H9 (cell line): ENCODE data around the gene GALNT4. TPM values are rescaled to one million over a fixed set of nuclear protein-coding genes. Genes with fewer than 3 reads are reported as not detected.

Experiments used
- DNase-seq: peaks from one replicate; pipeline ENCODE4 v3.0.0-alpha.2; 2017
- H2AFZ ChIP-seq: one replicate; pipeline ENCODE4 v1.6.1; 2013; ENCODE audit warnings: mild to moderate bottlenecking, low read length, control low read depth, moderate library complexity
- H2AK5ac ChIP-seq: 2 replicates; pipeline ENCODE4 v1.6.1; 2013; ENCODE audit warnings: low read length, control low read depth, mixed read lengths; ENCODE audit not compliant: insufficient read length
- H2BK120ac ChIP-seq: one replicate; pipeline ENCODE4 v1.6.1; 2013; ENCODE audit warnings: low read depth, mild to moderate bottlenecking, low read length, control low read depth, inconsistent platforms; ENCODE audit not compliant: poor library complexity, severe bottlenecking
- H2BK12ac ChIP-seq: 2 replicates; pipeline ENCODE4 v1.6.1; 2013; ENCODE audit warnings: low read length, control low read depth, mixed read lengths, low read depth; ENCODE audit not compliant: insufficient read length
- H2BK15ac ChIP-seq: 2 replicates; pipeline ENCODE4 v1.6.1; 2013; ENCODE audit warnings: low read depth, low read length, control low read depth
- H2BK20ac ChIP-seq: one replicate; pipeline ENCODE4 v1.6.1; 2013; ENCODE audit warnings: low read depth, mild to moderate bottlenecking, low read length, control low read depth, inconsistent platforms; ENCODE audit not compliant: poor library complexity, severe bottlenecking
- H2BK5ac ChIP-seq: 2 replicates; pipeline ENCODE4 v1.6.1; 2013; ENCODE audit warnings: low read length, control low read depth, mixed read lengths; ENCODE audit not compliant: insufficient read length
- H3K14ac ChIP-seq: 2 replicates; pipeline ENCODE4 v1.6.1; 2013; ENCODE audit warnings: low read length, control low read depth; ENCODE audit not compliant: insufficient read depth
- H3K18ac ChIP-seq: 2 replicates; pipeline ENCODE4 v1.6.1; 2013; ENCODE audit warnings: low read depth, mild to moderate bottlenecking, mixed read lengths, low read length, control low read depth; ENCODE audit not compliant: insufficient read length
- H3K23ac ChIP-seq: 2 replicates; pipeline ENCODE4 v1.6.1; 2013; ENCODE audit warnings: low read length, control low read depth, mixed read lengths, low read depth; ENCODE audit not compliant: insufficient read length
- H3K23me2 ChIP-seq: 2 replicates; pipeline ENCODE4 v1.6.1; 2013; ENCODE audit warnings: low read depth, mild to moderate bottlenecking, mixed read lengths, low read length, control low read depth; ENCODE audit not compliant: insufficient read length, poor library complexity, severe bottlenecking
- H3K27ac ChIP-seq: 2 replicates; pipeline ENCODE4 v1.5.1; 2013; ENCODE audit warnings: low read length, control low read depth, mixed read lengths, low read depth; ENCODE audit not compliant: insufficient read length
- H3K27me3 ChIP-seq: 2 replicates; pipeline ENCODE4 v1.6.1; 2013; ENCODE audit warnings: low read length, control low read depth, inconsistent platforms; ENCODE audit not compliant: insufficient read depth
- H3K4ac ChIP-seq: 2 replicates; pipeline ENCODE4 v1.6.1; 2013; ENCODE audit warnings: low read depth, mild to moderate bottlenecking, control low read depth, inconsistent platforms, low read length, moderate library complexity
- H3K4me1 ChIP-seq: 2 replicates; pipeline ENCODE4 v1.6.1; 2013; ENCODE audit warnings: low read length, control low read depth, inconsistent platforms; ENCODE audit not compliant: insufficient read depth
- H3K4me2 ChIP-seq: 2 replicates; pipeline ENCODE4 v1.6.1; 2013; ENCODE audit warnings: low read length, control low read depth, mixed read lengths; ENCODE audit not compliant: insufficient read length, insufficient read depth
- H3K56ac ChIP-seq: 2 replicates; pipeline ENCODE4 v1.6.1; 2013; ENCODE audit warnings: low read depth, mild to moderate bottlenecking, mixed read lengths, low read length, control low read depth; ENCODE audit not compliant: insufficient read length
- H3K79me1 ChIP-seq: 2 replicates; pipeline ENCODE4 v1.6.1; 2013; ENCODE audit warnings: low read depth, mild to moderate bottlenecking, moderate library complexity, low read length, control low read depth, inconsistent platforms; ENCODE audit not compliant: insufficient read depth, poor library complexity, severe bottlenecking
- H3K79me2 ChIP-seq: 2 replicates; pipeline ENCODE4 v1.6.1; 2013; ENCODE audit warnings: low read length, control low read depth, inconsistent platforms; ENCODE audit not compliant: insufficient read depth
- H3K9ac ChIP-seq: 2 replicates; pipeline ENCODE4 v1.6.1; 2013; ENCODE audit warnings: low read length, control low read depth, mixed read lengths; ENCODE audit not compliant: insufficient read length; ENCODE audit errors: extremely low read depth
- H3K9me3 ChIP-seq: one replicate; pipeline ENCODE4 v1.6.1; 2013; ENCODE audit warnings: low read depth, low read length, inconsistent platforms; ENCODE audit not compliant: control insufficient read depth
- H3T11ph ChIP-seq: one replicate; pipeline ENCODE4 v1.6.1; 2013; ENCODE audit warnings: mild to moderate bottlenecking, low read length, control low read depth, inconsistent platforms
- H4K20me1 ChIP-seq: one replicate; pipeline ENCODE4 v1.6.1; 2013; ENCODE audit not compliant: control insufficient read depth, insufficient read length, insufficient read depth
- H4K5ac ChIP-seq: 2 replicates; pipeline ENCODE4 v1.6.1; 2013; ENCODE audit warnings: low read depth, mild to moderate bottlenecking, mixed read lengths, low read length, control low read depth; ENCODE audit not compliant: insufficient read length
- H4K8ac ChIP-seq: replicated peaks from 2 replicates; pipeline ENCODE4 v1.6.1; 2013; ENCODE audit warnings: low read length, control low read depth, mixed read lengths, low read depth; ENCODE audit not compliant: insufficient read length
- H4K91ac ChIP-seq: 2 replicates; pipeline ENCODE4 v1.6.1; 2013; ENCODE audit warnings: low read depth, mild to moderate bottlenecking, moderate library complexity, mixed read lengths, low read length, control low read depth; ENCODE audit not compliant: insufficient read length
- H3K27ac Mint-ChIP-seq, 3 experiments: 2 replicates in 2 of 3; 3 replicates in 1 of 3; pipeline ENCODE4 v1.8.0; 2020 to 2021; ENCODE audit warnings: mixed read lengths in 3 of 3, mild to moderate bottlenecking in 1 of 3, moderate library complexity in 1 of 3
- H3K27me3 Mint-ChIP-seq: 2 replicates; pipeline ENCODE4 v1.8.0; 2021; ENCODE audit warnings: low read depth, mild to moderate bottlenecking, moderate library complexity, mixed read lengths
- H3K36me3 Mint-ChIP-seq, 3 experiments: 2 replicates in 2 of 3; 3 replicates in 1 of 3; pipeline ENCODE4 v1.8.0; 2020 to 2021; ENCODE audit warnings: low read depth in 3 of 3, mixed read lengths in 3 of 3; ENCODE audit not compliant: insufficient read depth in 1 of 3
- H3K4me1 Mint-ChIP-seq, 2 experiments: 2 replicates each; pipeline ENCODE4 v1.8.0; 2020; ENCODE audit warnings: mixed read lengths in 2 of 2
- H3K4me3 Mint-ChIP-seq, 2 experiments: 2 replicates in 1 of 2; 3 replicates in 1 of 2; pipeline ENCODE4 v1.8.0; 2020 to 2021; ENCODE audit warnings: mild to moderate bottlenecking in 2 of 2, mixed read lengths in 2 of 2, moderate library complexity in 1 of 2
- H3K9me3 Mint-ChIP-seq, 2 experiments: 2 replicates in 1 of 2; 3 replicates in 1 of 2; pipeline ENCODE4 v1.8.0; 2020; ENCODE audit warnings: mild to moderate bottlenecking in 2 of 2, mixed read lengths in 2 of 2, moderate library complexity in 1 of 2
- CTCF ChIP-seq: fragments of 200-600 bp; sonication (generic); conservative IDR thresholded peaks from 3 replicates; pipeline ENCODE4 v1.8.0; 2021; ENCODE audit warnings: antibody characterized with exemption, mild to moderate bottlenecking
- total RNA-seq: library from RNA; stranded (reverse); gene quantifications from 2 replicates; pipeline ENCODE4 v1.2.1, GENCODE V29; 2021

GALNT4 gene
- total RNA-seq, 1 experiment from 2014 or later: 3.1 TPM

DNA sequence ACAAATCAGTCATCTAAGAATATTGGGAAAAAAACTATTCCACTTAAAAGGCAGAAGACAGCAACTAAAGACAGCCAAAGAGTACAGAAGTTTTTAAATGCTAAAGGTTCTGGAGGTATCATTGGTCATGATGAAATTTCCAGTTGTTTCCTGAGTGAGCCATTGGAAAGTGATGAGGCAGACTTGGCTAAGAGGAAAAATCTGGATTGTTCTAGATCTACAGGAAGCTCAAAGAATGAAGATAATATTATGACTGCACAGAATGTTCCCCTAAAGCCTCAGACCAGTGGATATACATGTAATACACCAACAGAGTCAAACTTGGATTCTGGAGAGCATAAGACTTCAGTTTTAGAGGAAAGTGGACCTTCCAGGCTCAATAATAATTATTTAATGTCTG lies 22.8 kb downstream of the GALNT4 start:
- Histone ChIP-seq H3K23ac (no peak overlapping the region), H3T11ph (no peak overlapping the region), H3K9ac (no peak overlapping the region), H4K91ac (no peak overlapping the region), H2BK120ac (no peak overlapping the region), H3K23me2 (no peaks in the 10 kb centered on the region), H2AFZ (no peak overlapping the region), H2BK20ac (no peak overlapping the region), H3K27ac (no peak overlapping the region), H3K79me1 (no peaks in the 10 kb centered on the region), H4K5ac (no peak overlapping the region), H2BK12ac (no peak overlapping the region), H3K4ac (no peak overlapping the region), H3K18ac (no peak overlapping the region), H2BK5ac (no peak overlapping the region), H4K20me1 (no peaks in the 10 kb centered on the region), H3K9me3 (no peaks in the 10 kb centered on the region), H3K56ac (no peak overlapping the region), H3K27me3 (no peaks in the 10 kb centered on the region), H3K4me2 (no peak overlapping the region), H2BK15ac (no peak overlapping the region), H3K79me2 (no peaks in the 10 kb centered on the region), H4K8ac (no peak overlapping the region), H3K4me1 (no peaks in the 10 kb centered on the region), H3K14ac (no peak overlapping the region), H2AK5ac (no peak overlapping the region)
- no peak for TF ChIP-seq CTCF
- Mint-ChIP-seq H3K36me3 (peaks cover 0 to 5% (median 0%) of the 10 kb centered on the region in 3 experiments; a peak in 2 of 7 replicates), H3K4me3 (no peak overlapping the region), H3K27me3 (no peaks in the 10 kb centered on the region), H3K4me1 (peaks cover 6 to 8% of the 10 kb centered on the region in 2 experiments; a peak in 3 of 4 replicates), H3K27ac (no peak overlapping the region), H3K9me3 (peaks cover 0 to 4% of the 10 kb centered on the region in 2 experiments; a peak in 2 of 5 replicates)
- DNase-seq: no peak
